Measurements from ENCODE around the gene CNOT6.

Gene CNOT6

DNA sequence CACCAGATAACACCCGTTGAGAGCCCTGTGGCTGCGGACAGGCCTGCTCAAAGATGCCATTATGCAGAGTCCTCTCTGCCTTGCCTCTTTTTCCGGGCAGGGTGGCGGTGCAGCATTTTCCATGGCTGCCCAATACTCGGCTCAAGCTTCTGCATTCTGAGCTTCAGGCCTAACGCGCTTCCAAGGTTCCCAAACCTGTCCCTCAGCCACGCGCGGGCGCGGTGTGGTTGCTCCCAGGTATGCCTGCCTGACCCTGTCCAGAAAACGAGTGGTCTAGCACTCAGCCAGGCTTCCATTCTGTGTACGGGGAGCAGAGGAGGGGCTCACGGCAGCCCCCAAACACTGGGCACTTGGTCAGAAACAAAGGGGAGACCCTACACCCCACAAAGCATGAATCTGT is 27.9 kb upstream of the CNOT6 start:
- TF ChIP-seq, protein P1, sequence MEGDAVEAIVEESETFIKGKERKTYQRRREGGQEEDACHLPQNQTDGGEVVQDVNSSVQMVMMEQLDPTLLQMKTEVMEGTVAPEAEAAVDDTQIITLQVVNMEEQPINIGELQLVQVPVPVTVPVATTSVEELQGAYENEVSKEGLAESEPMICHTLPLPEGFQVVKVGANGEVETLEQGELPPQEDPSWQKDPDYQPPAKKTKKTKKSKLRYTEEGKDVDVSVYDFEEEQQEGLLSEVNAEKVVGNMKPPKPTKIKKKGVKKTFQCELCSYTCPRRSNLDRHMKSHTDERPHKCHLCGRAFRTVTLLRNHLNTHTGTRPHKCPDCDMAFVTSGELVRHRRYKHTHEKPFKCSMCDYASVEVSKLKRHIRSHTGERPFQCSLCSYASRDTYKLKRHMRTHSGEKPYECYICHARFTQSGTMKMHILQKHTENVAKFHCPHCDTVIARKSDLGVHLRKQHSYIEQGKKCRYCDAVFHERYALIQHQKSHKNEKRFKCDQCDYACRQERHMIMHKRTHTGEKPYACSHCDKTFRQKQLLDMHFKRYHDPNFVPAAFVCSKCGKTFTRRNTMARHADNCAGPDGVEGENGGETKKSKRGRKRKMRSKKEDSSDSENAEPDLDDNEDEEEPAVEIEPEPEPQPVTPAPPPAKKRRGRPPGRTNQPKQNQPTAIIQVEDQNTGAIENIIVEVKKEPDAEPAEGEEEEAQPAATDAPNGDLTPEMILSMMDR (IDR thresholded peaks at IDR 0.05): no peak
- no peaks in the 10 kb centered on the region for H3K4me1 ChIP-seq
- H3K27ac ChIP-seq: no peak overlapping the region
- H3K9me3 ChIP-seq: no peaks in the 10 kb centered on the region
- H3K36me3 ChIP-seq: no peaks in the 10 kb centered on the region
- peaks cover 0 to 18% of the 10 kb centered on the region in 2 donors for H3K27me3 ChIP-seq
- no peak overlapping the region for H3K4me3 ChIP-seq
- no peak for DNase-seq
- intact Hi-C loops (cut with DNase I; ENCODE audit: low total_unique reads): no loop called here

DNA sequence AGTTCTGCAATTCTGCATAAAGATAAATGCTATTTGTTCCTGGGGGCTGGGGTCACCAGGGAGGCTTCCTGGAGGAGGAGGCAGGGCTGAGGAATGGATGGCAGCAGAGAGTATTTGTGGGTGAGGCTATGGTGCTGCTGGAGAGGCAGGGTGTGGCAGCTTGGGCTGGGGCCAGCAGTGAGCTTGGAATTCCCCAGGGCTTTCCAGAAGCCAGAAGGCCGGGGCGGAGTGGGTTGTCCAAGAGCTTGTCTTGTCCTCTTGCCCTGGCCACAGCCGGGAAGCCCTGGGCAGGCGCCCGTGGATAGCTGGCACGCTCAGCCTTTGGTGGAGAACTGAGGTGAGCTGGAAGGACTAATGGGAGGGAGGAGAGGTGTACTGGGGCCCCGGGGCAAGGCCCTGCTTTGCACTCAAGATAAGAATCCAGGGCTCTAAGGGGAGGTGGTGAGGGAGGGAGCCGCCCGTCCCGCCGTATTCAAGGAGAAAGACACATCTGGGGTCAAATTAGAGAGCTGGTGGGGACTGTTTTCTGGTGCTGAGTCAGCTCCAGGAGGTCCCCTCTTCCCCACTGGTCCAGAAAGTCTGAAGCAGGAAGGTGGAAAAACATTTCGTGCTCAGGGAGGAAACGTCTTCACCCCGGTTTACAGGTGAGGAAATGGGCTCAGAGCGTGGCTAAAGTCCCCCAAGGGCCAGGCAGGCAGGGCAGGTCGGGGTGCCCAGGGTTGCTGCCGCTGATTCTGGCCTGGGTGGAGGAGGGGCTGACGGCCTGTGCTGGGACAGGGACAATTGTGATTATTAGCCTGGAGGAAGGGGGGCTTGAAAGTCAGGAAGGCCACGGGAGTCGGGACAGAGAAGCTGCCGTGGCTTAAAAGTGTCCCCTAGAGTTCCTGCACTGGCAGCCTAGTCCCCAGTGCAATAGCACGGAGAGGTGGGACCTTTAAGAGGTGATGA is 26.9 kb upstream of the CNOT6 start:
- intact Hi-C loops (cut with DNase I; ENCODE audit: low total_unique reads): no loop called here

DNA sequence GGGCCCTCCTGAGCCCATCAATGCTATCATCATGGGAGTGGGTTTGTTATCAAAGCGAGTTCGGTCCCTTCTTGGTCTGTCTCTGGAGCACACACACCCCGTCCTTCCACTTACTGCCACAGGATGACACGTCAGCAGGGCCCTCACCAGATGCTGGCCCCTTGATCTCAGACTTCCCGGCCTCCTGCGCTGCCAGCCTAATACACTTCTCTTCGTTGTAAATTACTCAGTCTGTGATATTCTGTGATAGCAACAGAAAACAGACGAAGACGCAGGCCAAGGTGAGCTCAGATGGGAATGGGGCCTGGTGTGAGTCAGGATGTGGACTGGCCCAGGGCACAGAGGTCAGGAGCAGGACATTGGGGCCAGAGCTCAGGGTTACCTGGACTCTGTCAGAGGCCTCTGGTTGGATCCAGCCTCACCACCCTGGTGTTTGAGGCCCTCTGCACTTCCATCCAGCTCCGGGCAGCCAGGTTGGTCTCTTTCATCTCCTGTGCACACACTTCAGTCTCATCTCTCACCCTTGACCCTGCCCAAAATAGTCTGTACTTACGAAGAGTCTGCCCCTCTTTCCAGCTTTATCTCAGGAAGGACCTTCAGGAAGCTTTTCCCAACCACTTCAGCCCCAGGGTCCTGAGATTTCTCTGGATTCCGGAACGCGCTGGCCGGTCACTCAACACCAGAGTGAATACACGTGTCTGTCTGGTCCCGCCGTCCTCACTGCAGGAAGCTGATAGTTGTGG is 26.0 kb upstream of the CNOT6 start:
- Histone ChIP-seq H3K4me1 (no peaks in the 10 kb centered on the region), H3K9me3 (no peaks in the 10 kb centered on the region), H3K27ac (no peak overlapping the region), H3K36me3 (no peaks in the 10 kb centered on the region), H3K27me3 (peaks cover 0 to 15% of the 10 kb centered on the region in 2 donors), H3K4me3 (no peak overlapping the region)
- TF ChIP-seq, protein P1 (IDR thresholded peaks at IDR 0.05): no peak
- peak in 1 of 2 donors; percentile 33 for DNase-seq
- intact Hi-C loops (cut with DNase I; ENCODE audit: low total_unique reads): no loop called here

More for the DNA sequence above, 26.9 kb upstream of the CNOT6 start:
- Histone ChIP-seq H3K27ac (no peak overlapping the region), H3K36me3 (no peaks in the 10 kb centered on the region), H3K9me3 (no peaks in the 10 kb centered on the region), H3K4me3 (no peak overlapping the region), H3K27me3 (peaks cover 0 to 18% of the 10 kb centered on the region in 2 donors), H3K4me1 (no peaks in the 10 kb centered on the region)
- TF ChIP-seq, protein P1 (IDR thresholded peaks at IDR 0.05): no peak
- DNase-seq: peak in 1 of 2 donors; percentile 28

DNA sequence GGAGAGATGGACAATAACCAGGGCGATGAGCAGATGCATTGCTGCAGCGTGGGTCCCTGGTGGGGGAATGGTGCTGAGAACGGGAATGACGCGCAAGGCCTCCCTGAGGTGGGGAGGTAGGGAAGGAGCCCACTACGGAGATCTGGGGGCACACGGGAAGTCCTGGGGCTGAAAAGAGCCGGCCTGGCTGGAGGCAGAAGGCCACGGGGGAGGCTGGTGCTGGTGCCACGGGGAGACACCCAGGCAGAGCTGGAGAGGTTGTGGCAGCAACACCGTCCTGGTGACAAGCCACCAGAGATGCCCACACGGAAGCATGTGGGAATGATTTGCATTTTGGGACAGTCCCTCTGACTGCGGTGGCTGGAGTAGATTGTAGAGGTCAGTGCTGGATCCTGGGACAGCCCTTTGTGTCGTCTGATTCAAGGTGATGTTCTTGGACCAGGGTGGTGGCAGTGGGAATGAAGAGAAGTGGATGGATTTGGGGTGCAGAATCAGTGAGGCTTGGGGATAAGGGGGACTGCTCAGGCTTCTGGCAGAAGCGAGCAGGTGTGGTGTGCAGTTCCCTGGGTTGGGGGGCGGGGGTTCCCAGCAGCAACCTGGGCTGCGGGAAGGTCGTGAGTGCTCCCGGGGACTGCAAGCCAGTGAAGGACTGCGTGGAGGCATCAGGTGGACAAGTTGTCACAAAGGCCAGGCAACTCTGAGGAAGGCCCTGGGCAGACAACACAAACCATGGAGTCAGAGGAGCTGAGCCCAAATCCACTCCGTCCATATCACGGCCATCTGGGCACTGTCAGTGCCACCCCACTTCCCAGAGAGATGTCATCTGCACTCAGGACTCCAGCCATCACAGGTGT is 25.2 kb upstream of the CNOT6 start:
- Histone ChIP-seq H3K27ac (no peak overlapping the region), H3K4me1 (no peaks in the 10 kb centered on the region), H3K36me3 (no peaks in the 10 kb centered on the region), H3K9me3 (no peaks in the 10 kb centered on the region), H3K27me3 (peaks cover 0 to 11% of the 10 kb centered on the region in 2 donors), H3K4me3 (no peak overlapping the region)
- intact Hi-C loops (cut with DNase I; ENCODE audit: low total_unique reads): no loop called here
- peak in 1 of 2 donors; percentile 56 for DNase-seq
- TF ChIP-seq, protein P1 (IDR thresholded peaks at IDR 0.05): no peak

DNA sequence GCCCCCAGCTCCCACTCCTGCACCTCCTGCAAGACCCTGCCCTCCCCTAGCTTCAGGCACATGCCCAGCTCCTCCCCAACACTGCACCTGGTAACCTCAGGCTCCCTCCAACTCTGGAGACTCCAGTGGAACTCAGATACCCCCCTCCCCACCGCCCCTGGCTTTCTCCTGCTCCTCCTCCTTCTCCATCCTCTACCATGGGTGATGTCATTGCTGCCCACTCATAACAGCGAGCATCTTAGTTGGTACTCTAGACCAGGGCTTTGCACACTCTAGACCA is 24.7 kb upstream of the CNOT6 start:
- Histone ChIP-seq H3K27me3 (peaks cover 0 to 11% of the 10 kb centered on the region in 2 donors), H3K36me3 (no peaks in the 10 kb centered on the region), H3K4me3 (no peak overlapping the region), H3K9me3 (no peaks in the 10 kb centered on the region), H3K27ac (no peak overlapping the region), H3K4me1 (no peaks in the 10 kb centered on the region)
- intact Hi-C loops (cut with DNase I; ENCODE audit: low total_unique reads): no loop called here
- TF ChIP-seq, protein P1 (IDR thresholded peaks at IDR 0.05): no peak
- peak in 1 of 2 donors; percentile 33 for DNase-seq

Measured in tibial artery (tissue), 4 donors.